Astrocyte (in vitro differentiated cells and primary cell): ENCODE data around the gene CLCN6. TPM values are rescaled to one million over a fixed set of nuclear protein-coding genes. Genes with fewer than 3 reads are reported as not detected.

Experiments
- DNase-seq: peaks from one replicate; pipeline ENCODE4 v3.0.0-alpha.2; 2010; ENCODE audit warnings: low read depth
- FAIRE-seq: peaks from 2 replicates; lab custom pipeline; 2011; peaks lifted over from hg19 to GRCh38; lab: Jason Lieb, UNC
- H2AFZ ChIP-seq: 2 replicates; pipeline ENCODE4 v1.6.0; 2012; ENCODE audit warnings: low read depth, low read length, inconsistent platforms
- H3K27ac ChIP-seq: 2 replicates; pipeline ENCODE4 v1.5.1; 2011; ENCODE audit warnings: low read depth, low read length, inconsistent platforms
- H3K27me3 ChIP-seq: 2 replicates; pipeline ENCODE4 v1.6.0; 2011; ENCODE audit warnings: low read length, inconsistent platforms; ENCODE audit not compliant: insufficient read depth
- H3K36me3 ChIP-seq: 2 replicates; pipeline ENCODE4 v1.5.1; 2011; ENCODE audit warnings: low read length, inconsistent platforms; ENCODE audit not compliant: insufficient read depth
- H3K4me1 ChIP-seq: 2 replicates; pipeline ENCODE4 v1.5.1; 2011; ENCODE audit warnings: low read length, inconsistent platforms; ENCODE audit not compliant: insufficient read depth
- H3K4me2 ChIP-seq: 2 replicates; pipeline ENCODE4 v1.6.0; 2012; ENCODE audit warnings: low read length, inconsistent platforms
- H3K4me3 ChIP-seq: 2 replicates; pipeline ENCODE4 v1.5.1; 2011; ENCODE audit warnings: low read depth, mild to moderate bottlenecking, low read length, inconsistent platforms; ENCODE audit not compliant: insufficient read depth
- H3K79me2 ChIP-seq: 2 replicates; pipeline ENCODE4 v1.6.0; 2012; ENCODE audit warnings: mild to moderate bottlenecking, low read length, inconsistent platforms; ENCODE audit not compliant: insufficient read depth
- H3K9ac ChIP-seq: 2 replicates; pipeline ENCODE4 v1.6.0; 2012; ENCODE audit warnings: mild to moderate bottlenecking, low read length, inconsistent platforms
- H3K9me3 ChIP-seq: 2 replicates; pipeline ENCODE4 v1.5.1; 2012; ENCODE audit warnings: low read depth, mild to moderate bottlenecking, low read length, inconsistent platforms; ENCODE audit not compliant: insufficient read depth
- H4K20me1 ChIP-seq: 2 replicates; pipeline ENCODE4 v1.6.0; 2012; ENCODE audit warnings: low read length, inconsistent platforms; ENCODE audit not compliant: insufficient read depth
- H3K27ac Mint-ChIP-seq: one replicate; pipeline ENCODE4 v1.8.0; 2021; ENCODE audit warnings: mild to moderate bottlenecking, mixed read lengths; ENCODE audit not compliant: unreplicated experiment
- H3K27me3 Mint-ChIP-seq: one replicate; pipeline ENCODE4 v1.8.0; 2021; ENCODE audit warnings: low read depth, mixed read lengths; ENCODE audit not compliant: unreplicated experiment
- H3K36me3 Mint-ChIP-seq: one replicate; pipeline ENCODE4 v1.8.0; 2021; ENCODE audit warnings: low read depth, mixed read lengths; ENCODE audit not compliant: unreplicated experiment
- H3K4me1 Mint-ChIP-seq: one replicate; pipeline ENCODE4 v1.8.0; 2021; ENCODE audit warnings: low read depth, mixed read lengths; ENCODE audit not compliant: unreplicated experiment
- H3K4me3 Mint-ChIP-seq: one replicate; pipeline ENCODE4 v1.8.0; 2021; ENCODE audit warnings: mild to moderate bottlenecking, moderate library complexity, mixed read lengths; ENCODE audit not compliant: unreplicated experiment
- H3K9me3 Mint-ChIP-seq: one replicate; pipeline ENCODE4 v1.8.0; 2021; ENCODE audit warnings: mild to moderate bottlenecking, mixed read lengths; ENCODE audit not compliant: unreplicated experiment
- CTCF ChIP-seq: IDR thresholded peaks from 2 replicates; pipeline ENCODE4 v1.5.1; 2011; ENCODE audit warnings: low read depth, mild to moderate bottlenecking, inconsistent platforms, low read length, moderate library complexity; ENCODE audit not compliant: insufficient read depth
- EZH2 ChIP-seq: IDR thresholded peaks from 2 replicates; pipeline ENCODE4 v1.6.1; 2012; ENCODE audit warnings: mild to moderate bottlenecking, low read length, inconsistent platforms; ENCODE audit not compliant: insufficient read depth
- total RNA-seq: library from RNA; stranded (reverse); gene quantifications from 2 replicates; pipeline ENCODE4 v1.2.1, GENCODE V29; 2021

CLCN6 gene
- total RNA-seq, 1 donor from 2014 or later = 22.4 TPM

DNA sequence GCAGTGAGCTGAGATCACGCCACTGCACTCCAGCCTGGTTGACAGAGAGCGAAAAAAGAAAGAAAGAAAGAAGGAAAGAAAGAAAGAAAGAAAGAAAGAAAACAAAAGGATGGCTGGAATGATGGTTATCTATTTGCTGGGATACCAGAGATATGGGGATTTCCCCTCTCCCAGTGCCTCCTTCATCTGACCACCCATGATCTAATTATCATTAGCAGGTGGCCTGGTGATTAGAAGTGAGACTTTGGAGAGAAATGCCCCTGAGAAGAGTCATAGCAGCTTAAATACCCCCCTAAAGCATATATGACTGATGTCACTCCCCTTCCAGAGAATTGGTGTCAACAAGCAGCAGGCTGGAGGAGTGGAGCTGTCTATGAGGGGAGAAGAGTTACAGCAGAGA, 54.1 kb downstream of the CLCN6 start:
- peaks cover 20% of the 10 kb centered on the region for H3K27me3 Mint-ChIP-seq
- Histone ChIP-seq H4K20me1 (no peaks in the 10 kb centered on the region), H3K4me3 (no peak overlapping the region), H3K27ac (no peak overlapping the region), H3K4me1 (peaks cover 12% of the 10 kb centered on the region), H2AFZ (no peak overlapping the region), H3K9me3 (no peaks in the 10 kb centered on the region), H3K79me2 (no peaks in the 10 kb centered on the region), H3K4me2 (no peak overlapping the region), H3K36me3 (no peaks in the 10 kb centered on the region), H3K9ac (no peak overlapping the region), H3K27me3 (peaks cover 37% of the 10 kb centered on the region)
- no peaks in the 10 kb centered on the region for H3K36me3 Mint-ChIP-seq
- H3K27ac Mint-ChIP-seq = peak overlapping the region; percentile 79
- peak overlapping the region; percentile 71 for H3K4me3 Mint-ChIP-seq
- TF ChIP-seq CTCF = no peak
- TF ChIP-seq EZH2 = no peak
- DNase-seq (no peak), FAIRE-seq (no peak)
- H3K9me3 Mint-ChIP-seq = peaks cover 3% of the 10 kb centered on the region
- H3K4me1 Mint-ChIP-seq = peaks cover 32% of the 10 kb centered on the region

DNA sequence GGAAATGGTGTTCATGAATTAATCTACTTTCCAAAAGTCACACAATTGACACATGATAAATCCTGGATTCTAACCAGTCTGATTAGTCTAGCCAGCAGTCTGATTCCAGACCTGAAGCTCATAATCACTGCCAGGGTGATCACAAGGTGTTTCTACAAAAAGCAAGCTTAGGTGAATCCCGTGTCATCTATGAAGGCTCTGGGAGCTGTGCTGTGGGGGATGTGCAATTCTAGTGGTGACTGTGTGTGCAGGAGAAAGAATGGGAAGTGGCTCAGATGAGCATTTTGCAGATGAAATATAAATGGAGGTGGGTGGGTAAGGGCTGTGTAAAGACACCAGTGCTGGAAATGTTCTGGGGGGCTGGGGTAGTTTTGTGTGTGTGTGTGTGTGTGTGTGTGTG, 54.6 kb downstream of the CLCN6 start:
- H3K4me3 Mint-ChIP-seq = no peak overlapping the region
- Histone ChIP-seq H4K20me1 (no peaks in the 10 kb centered on the region), H3K4me2 (no peak overlapping the region), H2AFZ (no peak overlapping the region), H3K27me3 (peaks cover 37% of the 10 kb centered on the region), H3K9ac (no peak overlapping the region), H3K79me2 (no peaks in the 10 kb centered on the region), H3K36me3 (no peaks in the 10 kb centered on the region), H3K4me1 (peaks cover 12% of the 10 kb centered on the region), H3K27ac (no peak overlapping the region), H3K9me3 (no peaks in the 10 kb centered on the region), H3K4me3 (no peak overlapping the region)
- TF ChIP-seq EZH2 = no peak
- peaks cover 3% of the 10 kb centered on the region for H3K9me3 Mint-ChIP-seq
- peaks cover 22% of the 10 kb centered on the region for H3K27me3 Mint-ChIP-seq
- H3K4me1 Mint-ChIP-seq = peaks cover 32% of the 10 kb centered on the region
- H3K27ac Mint-ChIP-seq = peak overlapping the region; percentile 79
- DNase-seq (no peak), FAIRE-seq (no peak)
- no peaks in the 10 kb centered on the region for H3K36me3 Mint-ChIP-seq

- H3K4me3 ChIP-seq = no peak overlapping the region
- H3K9ac ChIP-seq = no peak overlapping the region
- DNase-seq = no peak
- no peak overlapping the region for H2AFZ ChIP-seq
- TF ChIP-seq EZH2 (no peak), CTCF (no peak)
- H3K36me3 ChIP-seq = no peaks in the 10 kb centered on the region
- no peak overlapping the region for H3K27ac ChIP-seq
- Mint-ChIP-seq H3K4me1 (peaks cover 27% of the 10 kb centered on the region), H3K36me3 (no peaks in the 10 kb centered on the region), H3K4me3 (no peak overlapping the region), H3K27me3 (peaks cover 32% of the 10 kb centered on the region), H3K27ac (peak overlapping the region; percentile 53), H3K9me3 (peaks cover 3% of the 10 kb centered on the region)
- H4K20me1 ChIP-seq = no peaks in the 10 kb centered on the region
- H3K79me2 ChIP-seq = no peaks in the 10 kb centered on the region
- FAIRE-seq = no peak
- no peaks in the 10 kb centered on the region for H3K9me3 ChIP-seq
- no peak overlapping the region for H3K4me2 ChIP-seq
- H3K4me1 ChIP-seq = peaks cover 10% of the 10 kb centered on the region
- H3K27me3 ChIP-seq = peaks cover 30% of the 10 kb centered on the region
These were observed 56.9 kb downstream of the CLCN6 start for GRCh38 chr1:11862890-11863289.
